ENCODE results near the gene FNDC10. TPM values are rescaled to one million over a fixed set of nuclear protein-coding genes. Genes with fewer than 3 reads are reported as not detected.

Gene FNDC10
- total and polyA plus RNA-seq, 9 of the 15 experiments (the other 6 are each of a cell fraction or from before 2014, with no cell fraction given): 0.08 to 6.3 (median 1.6) TPM

DNA sequence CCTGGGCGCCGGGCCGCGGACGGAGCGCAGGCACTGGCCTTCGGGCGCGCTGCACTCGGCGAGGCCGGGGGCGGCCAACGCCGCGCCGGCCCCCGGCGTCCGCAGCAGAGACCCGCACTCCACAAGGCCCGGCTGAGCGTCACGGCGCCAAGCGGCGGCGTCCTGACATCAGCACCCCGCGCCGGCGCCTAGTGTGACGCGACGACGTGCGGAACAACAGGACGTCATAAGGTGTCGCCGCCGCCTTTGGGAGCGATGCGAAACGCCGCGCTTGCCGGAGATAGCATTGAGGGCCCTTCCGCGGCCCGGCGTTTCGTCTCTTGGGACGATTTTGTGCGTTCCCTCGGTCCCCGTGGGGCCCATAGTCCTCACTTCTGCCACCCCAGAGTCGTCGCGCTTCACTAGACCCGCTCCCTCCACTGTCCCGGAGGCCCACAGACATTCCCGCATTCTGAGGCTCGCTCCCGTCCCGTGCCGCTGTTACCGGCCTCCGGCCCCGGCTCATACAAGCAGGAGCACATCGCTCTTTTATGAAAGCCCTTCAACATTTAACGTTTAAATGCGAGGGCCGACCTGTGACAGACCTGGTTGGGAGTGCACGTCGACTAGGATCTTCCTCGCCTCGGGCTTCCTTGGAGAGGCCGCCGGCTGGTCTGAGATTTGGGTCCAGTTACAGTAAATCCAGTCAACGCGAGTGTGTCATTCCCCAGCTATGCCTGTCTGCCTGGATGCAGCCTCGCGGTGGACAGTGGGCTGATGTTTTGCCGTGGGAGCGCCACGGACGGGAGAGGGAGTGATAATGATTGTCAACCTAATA lies 25.0 kb downstream of the FNDC10 start, which contains the start of gene SSU72 (continued):
- TF ChIP-seq ZNF592 (IDR thresholded peaks at IDR 0.05) (no peak; the same call in 1 of the 2 replicates), TCFL5 (CRISPR knock-in tag; conservative IDR thresholded peaks at IDR 0.05) (no peak), ZNF174 (CRISPR knock-in tag; IDR thresholded peaks at IDR 0.05) (no peak), MCM5 (IDR thresholded peaks at IDR 0.05; ENCODE audit: low read depth) (no peak), CHD4 (IDR thresholded peaks at IDR 0.05; ENCODE audit: insufficient read depth, insufficient replicate concordance, low read depth, low read length, poor library complexity, severe bottlenecking) (no peak), PATZ1 (CRISPR knock-in tag; IDR thresholded peaks at IDR 0.05; ENCODE audit: borderline replicate concordance) (no peak)
- TF ChIP-seq, protein P1, sequence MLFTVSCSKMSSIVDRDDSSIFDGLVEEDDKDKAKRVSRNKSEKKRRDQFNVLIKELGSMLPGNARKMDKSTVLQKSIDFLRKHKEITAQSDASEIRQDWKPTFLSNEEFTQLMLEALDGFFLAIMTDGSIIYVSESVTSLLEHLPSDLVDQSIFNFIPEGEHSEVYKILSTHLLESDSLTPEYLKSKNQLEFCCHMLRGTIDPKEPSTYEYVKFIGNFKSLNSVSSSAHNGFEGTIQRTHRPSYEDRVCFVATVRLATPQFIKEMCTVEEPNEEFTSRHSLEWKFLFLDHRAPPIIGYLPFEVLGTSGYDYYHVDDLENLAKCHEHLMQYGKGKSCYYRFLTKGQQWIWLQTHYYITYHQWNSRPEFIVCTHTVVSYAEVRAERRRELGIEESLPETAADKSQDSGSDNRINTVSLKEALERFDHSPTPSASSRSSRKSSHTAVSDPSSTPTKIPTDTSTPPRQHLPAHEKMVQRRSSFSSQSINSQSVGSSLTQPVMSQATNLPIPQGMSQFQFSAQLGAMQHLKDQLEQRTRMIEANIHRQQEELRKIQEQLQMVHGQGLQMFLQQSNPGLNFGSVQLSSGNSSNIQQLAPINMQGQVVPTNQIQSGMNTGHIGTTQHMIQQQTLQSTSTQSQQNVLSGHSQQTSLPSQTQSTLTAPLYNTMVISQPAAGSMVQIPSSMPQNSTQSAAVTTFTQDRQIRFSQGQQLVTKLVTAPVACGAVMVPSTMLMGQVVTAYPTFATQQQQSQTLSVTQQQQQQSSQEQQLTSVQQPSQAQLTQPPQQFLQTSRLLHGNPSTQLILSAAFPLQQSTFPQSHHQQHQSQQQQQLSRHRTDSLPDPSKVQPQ (CRISPR knock-in tag; IDR thresholded peaks at IDR 0.05; ENCODE audit: borderline replicate concordance): no peak
- TF ChIP-seq, protein P2, sequence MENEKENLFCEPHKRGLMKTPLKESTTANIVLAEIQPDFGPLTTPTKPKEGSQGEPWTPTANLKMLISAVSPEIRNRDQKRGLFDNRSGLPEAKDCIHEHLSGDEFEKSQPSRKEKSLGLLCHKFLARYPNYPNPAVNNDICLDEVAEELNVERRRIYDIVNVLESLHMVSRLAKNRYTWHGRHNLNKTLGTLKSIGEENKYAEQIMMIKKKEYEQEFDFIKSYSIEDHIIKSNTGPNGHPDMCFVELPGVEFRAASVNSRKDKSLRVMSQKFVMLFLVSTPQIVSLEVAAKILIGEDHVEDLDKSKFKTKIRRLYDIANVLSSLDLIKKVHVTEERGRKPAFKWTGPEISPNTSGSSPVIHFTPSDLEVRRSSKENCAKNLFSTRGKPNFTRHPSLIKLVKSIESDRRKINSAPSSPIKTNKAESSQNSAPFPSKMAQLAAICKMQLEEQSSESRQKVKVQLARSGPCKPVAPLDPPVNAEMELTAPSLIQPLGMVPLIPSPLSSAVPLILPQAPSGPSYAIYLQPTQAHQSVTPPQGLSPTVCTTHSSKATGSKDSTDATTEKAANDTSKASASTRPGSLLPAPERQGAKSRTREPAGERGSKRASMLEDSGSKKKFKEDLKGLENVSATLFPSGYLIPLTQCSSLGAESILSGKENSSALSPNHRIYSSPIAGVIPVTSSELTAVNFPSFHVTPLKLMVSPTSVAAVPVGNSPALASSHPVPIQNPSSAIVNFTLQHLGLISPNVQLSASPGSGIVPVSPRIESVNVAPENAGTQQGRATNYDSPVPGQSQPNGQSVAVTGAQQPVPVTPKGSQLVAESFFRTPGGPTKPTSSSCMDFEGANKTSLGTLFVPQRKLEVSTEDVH (IDR thresholded peaks at IDR 0.05; ENCODE audit: low read depth, partially characterized antibody): peak; percentile 86

Measured in K562 (cell line).